ENCODE measurements around the gene CRYBG1.

DNA sequence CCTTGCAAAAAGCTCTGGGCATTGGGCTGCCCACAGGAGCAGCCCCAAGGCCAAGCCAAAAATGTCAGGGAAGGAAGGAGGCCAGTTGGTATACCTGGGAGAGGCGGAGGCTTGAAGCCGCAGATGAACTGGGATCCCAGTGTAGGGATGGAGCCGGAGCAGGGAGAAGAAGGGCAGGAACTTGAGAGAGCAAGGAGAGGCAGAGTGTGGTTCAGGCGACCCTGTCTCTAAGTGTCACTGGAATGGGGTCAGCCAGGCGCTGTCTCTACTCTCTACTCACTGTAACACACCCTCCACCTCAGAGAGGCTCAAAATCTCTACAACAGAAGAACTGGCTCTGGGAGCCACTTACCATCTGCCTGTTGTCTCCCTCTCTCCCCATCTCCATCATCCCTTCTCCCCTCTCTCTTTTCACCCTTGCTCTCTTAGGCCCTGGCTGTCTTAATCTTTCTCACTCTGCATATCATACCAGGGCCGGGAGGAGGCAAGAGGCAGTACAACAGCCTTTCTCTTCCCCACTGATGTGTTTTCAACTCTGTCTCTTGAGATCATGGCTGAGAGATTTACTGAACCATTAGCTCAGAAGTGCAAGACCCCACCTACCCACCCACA lies 93.3 kb downstream of the CRYBG1 start:
- TF ChIP-seq, protein P1, sequence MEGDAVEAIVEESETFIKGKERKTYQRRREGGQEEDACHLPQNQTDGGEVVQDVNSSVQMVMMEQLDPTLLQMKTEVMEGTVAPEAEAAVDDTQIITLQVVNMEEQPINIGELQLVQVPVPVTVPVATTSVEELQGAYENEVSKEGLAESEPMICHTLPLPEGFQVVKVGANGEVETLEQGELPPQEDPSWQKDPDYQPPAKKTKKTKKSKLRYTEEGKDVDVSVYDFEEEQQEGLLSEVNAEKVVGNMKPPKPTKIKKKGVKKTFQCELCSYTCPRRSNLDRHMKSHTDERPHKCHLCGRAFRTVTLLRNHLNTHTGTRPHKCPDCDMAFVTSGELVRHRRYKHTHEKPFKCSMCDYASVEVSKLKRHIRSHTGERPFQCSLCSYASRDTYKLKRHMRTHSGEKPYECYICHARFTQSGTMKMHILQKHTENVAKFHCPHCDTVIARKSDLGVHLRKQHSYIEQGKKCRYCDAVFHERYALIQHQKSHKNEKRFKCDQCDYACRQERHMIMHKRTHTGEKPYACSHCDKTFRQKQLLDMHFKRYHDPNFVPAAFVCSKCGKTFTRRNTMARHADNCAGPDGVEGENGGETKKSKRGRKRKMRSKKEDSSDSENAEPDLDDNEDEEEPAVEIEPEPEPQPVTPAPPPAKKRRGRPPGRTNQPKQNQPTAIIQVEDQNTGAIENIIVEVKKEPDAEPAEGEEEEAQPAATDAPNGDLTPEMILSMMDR (conservative IDR thresholded peaks at IDR 0.05 in 1 of 2, IDR thresholded peaks at IDR 0.05 in 1 of 2; ENCODE audit: extremely low read depth in 1 of 2, insufficient read depth in 1 of 2, low read depth in 1 of 2, low read length in 2 of 2): no peak
- no peak for TF ChIP-seq EZH2 (IDR thresholded peaks at IDR 0.05; ENCODE audit: borderline replicate concordance, low read length)

Measured in mammary epithelial cell (primary cell).